Measurements from ENCODE around the gene CDH4.

CDH4 gene

GRCh38 chr20:61806314-61806713 lies 554.3 kb downstream of the CDH4 start:
- TF ChIP-seq CTCF (IDR thresholded peaks at IDR 0.05; ENCODE audit: borderline replicate concordance, control extremely low read depth, extremely low read depth, insufficient read depth, missing control alignments), result no peak
- DNase-seq (ENCODE audit: low spot score), result no peak
- in situ Hi-C loops (cut with MboI; ENCODE audit: low sequenced_read_pairs, unreplicated experiment), result no loop called here

GRCh38 chr20:61806995-61807394 lies 554.9 kb downstream of the CDH4 start:
- DNase-seq (ENCODE audit: low spot score), result no peak
- in situ Hi-C loops (cut with MboI; ENCODE audit: low sequenced_read_pairs, unreplicated experiment), result no loop called here
- TF ChIP-seq CTCF (IDR thresholded peaks at IDR 0.05; ENCODE audit: borderline replicate concordance, control extremely low read depth, extremely low read depth, insufficient read depth, missing control alignments), result no peak

- TF ChIP-seq CTCF (IDR thresholded peaks at IDR 0.05; ENCODE audit: borderline replicate concordance, control extremely low read depth, extremely low read depth, insufficient read depth, missing control alignments), result no peak
- no peak for DNase-seq (ENCODE audit: low spot score)
- in situ Hi-C loops (cut with MboI; ENCODE audit: low sequenced_read_pairs, unreplicated experiment), result no loop called here
Measured at GRCh38 chr20:61807471-61808160, 555.6 kb downstream of the CDH4 start.

GRCh38 chr20:61808447-61808846 lies 556.4 kb downstream of the CDH4 start:
- TF ChIP-seq CTCF (IDR thresholded peaks at IDR 0.05; ENCODE audit: borderline replicate concordance, control extremely low read depth, extremely low read depth, insufficient read depth, missing control alignments), result no peak
- DNase-seq (ENCODE audit: low spot score), result no peak
- in situ Hi-C loops (cut with MboI; ENCODE audit: low sequenced_read_pairs, unreplicated experiment), result no loop called here

- TF ChIP-seq CTCF (IDR thresholded peaks at IDR 0.05; ENCODE audit: borderline replicate concordance, control extremely low read depth, extremely low read depth, insufficient read depth, missing control alignments), result no peak
- no peak for DNase-seq (ENCODE audit: low spot score)
- in situ Hi-C loops (cut with MboI; ENCODE audit: low sequenced_read_pairs, unreplicated experiment), result no loop called here
Measured at GRCh38 chr20:61809006-61809770, 557.1 kb downstream of the CDH4 start.

GRCh38 chr20:61810066-61810737 lies 558.1 kb downstream of the CDH4 start:
- DNase-seq (ENCODE audit: low spot score), result no peak
- in situ Hi-C loops (cut with MboI; ENCODE audit: low sequenced_read_pairs, unreplicated experiment), result no loop called here
- TF ChIP-seq CTCF (IDR thresholded peaks at IDR 0.05; ENCODE audit: borderline replicate concordance, control extremely low read depth, extremely low read depth, insufficient read depth, missing control alignments), result no peak
